HepG2 (cell line): ENCODE results near the gene ZIC4. TPM values are rescaled to one million over a fixed set of nuclear protein-coding genes. Genes with fewer than 3 reads are reported as not detected.

Experiments
- ATAC-seq: fragments of 200-7000 bp; cut with Tn5 transposase; 3 replicates; pipeline ENCODE4 v1.9.1; 2020; ENCODE audit warnings: mild to moderate bottlenecking, moderate library complexity
- BruUV-seq: library from RNA; stranded (reverse); fragments of 400-500 nt; replicated peaks from 2 replicates; lab custom pipeline; 2021; lab: Mats Ljungman, UMichigan
- CTCF ChIA-PET: fragments of 300-600 bp; formaldehyde crosslinking; extraction: SDS; loops from one replicate; lab custom pipeline; 2021; ENCODE audit warnings: low total read pairs, inconsistent platforms, low intra/inter-chr PET ratio; lab: Yijun Ruan, JAX
- POLR2A ChIA-PET: fragments of 350-600 bp; sonication (Branson Sonifier 250); formaldehyde crosslinking; loops from one replicate; lab custom pipeline; 2020; ENCODE audit warnings: antibody characterized with exemption, inconsistent platforms; lab: Yijun Ruan, JAX
- DNase-seq: peaks from one replicate; pipeline ENCODE4 v3.0.0-alpha.2; 2015; ENCODE audit warnings: low spot score
- FAIRE-seq: peaks from 3 replicates; lab custom pipeline; 2011; peaks lifted over from hg19 to GRCh38; lab: Jason Lieb, UNC
- H2AFZ ChIP-seq: one replicate; pipeline ENCODE4 v1.6.1; 2011; ENCODE audit warnings: low read length, inconsistent platforms
- H3K27ac ChIP-seq: fragments of 300-600 bp; 3 replicates; pipeline ENCODE4 v1.8.0; 2011; ENCODE audit warnings: mixed run types, mild to moderate bottlenecking, mixed read lengths, low read length, inconsistent platforms; ENCODE audit not compliant: insufficient read depth; ENCODE audit errors: extremely low read length
- H3K27me3 ChIP-seq, 2 experiments: fragments of 200-600 bp in 1 of 2; 2 replicates in 1 of 2; 3 replicates in 1 of 2; pipeline versions ENCODE4 v1.6.0 to v1.8.0; 2011; ENCODE audit warnings: low read length in 2 of 2, mild to moderate bottlenecking in 2 of 2, moderate library complexity in 2 of 2, inconsistent platforms in 1 of 2; ENCODE audit not compliant: insufficient read depth in 2 of 2, control insufficient read depth in 1 of 2
- H3K36me3 ChIP-seq, 2 experiments: fragments of 200-600 bp in 1 of 2; replicated peaks in 1 of 2; 2 replicates in 1 of 2; 3 replicates in 1 of 2; pipeline versions ENCODE4 v1.5.1 to v1.8.0; 2011; ENCODE audit warnings: low read length in 2 of 2, inconsistent platforms in 1 of 2; ENCODE audit not compliant: insufficient read depth in 2 of 2, control insufficient read depth in 1 of 2
- H3K4me1 ChIP-seq: 2 replicates; pipeline ENCODE4 v1.5.1; 2012; ENCODE audit warnings: low read length, inconsistent platforms; ENCODE audit not compliant: insufficient read depth
- H3K4me2 ChIP-seq: 2 replicates; pipeline ENCODE4 v1.6.0; 2011; ENCODE audit warnings: low read depth, low read length, inconsistent platforms
- H3K4me3 ChIP-seq, 3 experiments: fragments of 200-600 bp in 1 of 3; sonication (generic), shearing (Covaris generic) in 1 of 3; replicated peaks in 1 of 3; 2 replicates each; pipeline ENCODE4 v1.5.1; 2011 to 2016; ENCODE audit warnings: low read length in 3 of 3, inconsistent platforms in 2 of 3, low read depth in 2 of 3, mild to moderate bottlenecking in 2 of 3, control low read depth in 1 of 3, mixed read lengths in 1 of 3; ENCODE audit not compliant: insufficient read depth in 1 of 3
- H3K79me2 ChIP-seq: one replicate; pipeline ENCODE4 v1.6.1; 2011; ENCODE audit warnings: low read length, inconsistent platforms; ENCODE audit not compliant: insufficient read depth
- H3K9ac ChIP-seq: 2 replicates; pipeline ENCODE4 v1.6.0; 2011; ENCODE audit warnings: mild to moderate bottlenecking, low read depth, low read length, inconsistent platforms; ENCODE audit not compliant: insufficient read depth
- H3K9me3 ChIP-seq: 2 replicates; pipeline ENCODE4 v1.5.1; 2012; ENCODE audit warnings: mild to moderate bottlenecking, low read length
- H4K20me1 ChIP-seq: 2 replicates; pipeline ENCODE4 v1.6.0; 2011; ENCODE audit warnings: inconsistent platforms, mild to moderate bottlenecking, low read length, moderate library complexity; ENCODE audit not compliant: insufficient read depth
- TFDP2 ChIP-seq: sonication (generic); formaldehyde crosslinking; IDR thresholded peaks from 2 replicates; pipeline ENCODE4 v1.4.0; 2020; ENCODE audit warnings: missing genetic modification reagents
- ZNF101 ChIP-seq: sonication (generic); formaldehyde crosslinking; IDR thresholded peaks from 2 replicates; pipeline ENCODE4 v1.4.0; 2020; ENCODE audit warnings: mild to moderate bottlenecking, low read depth, missing genetic modification reagents, borderline replicate concordance
- ZNF660 ChIP-seq: sonication (generic); formaldehyde crosslinking; IDR thresholded peaks from 2 replicates; pipeline ENCODE4 v1.5.1; 2020; ENCODE audit warnings: mild to moderate bottlenecking, low read depth, missing genetic modification reagents, borderline replicate concordance
- ZNF773 ChIP-seq: sonication (generic); formaldehyde crosslinking; IDR thresholded peaks from 2 replicates; pipeline ENCODE4 v1.4.0; 2020; ENCODE audit warnings: missing genetic modification reagents, borderline replicate concordance
- WGBS: methylation state at CpG from one replicate; pipeline ENCODE4 v1.1.6; 2017; ENCODE audit warnings: low lambda C conversion rate; 5-methylcytosine and 5-hydroxymethylcytosine counted together
- in situ Hi-C: cut with HindIII; loops from 2 replicates; pipeline ENCODE4 v1.10.0; 2017; ENCODE audit warnings: low pct_unique_long_range_greater_than_20kb; ENCODE audit not compliant: extremely low pct_ligation_motif_present
- intact Hi-C: fragments of 100-400 bp; cut with micrococcal nuclease; formaldehyde crosslinking; loops from one replicate; pipeline ENCODE4 v1.10.0; 2022; ENCODE audit not compliant: unreplicated experiment
- polyA plus RNA-seq, 8 experiments: library from polyadenylated mRNA; depleted of rRNA in 3 of 8; stranded (reverse) in 7 of 8; unstranded in 1 of 8; fragments of >200 nt; fragmentation: Illumina TruSeq in 4 of 8; extraction: Trizol in 4 of 8; gene quantifications; 2 replicates each; pipeline versions ENCODE4 v1.2.1 to v1.2.3, GENCODE V29; 2011 to 2016; ENCODE audit warnings: low read depth in 4 of 8, missing spikeins in 1 of 8, mixed read lengths in 1 of 8; ENCODE audit not compliant: insufficient read depth in 1 of 8
- total RNA-seq, 5 experiments: library from RNA; depleted of rRNA; stranded (reverse); fragments of >200 nt; fragmentation: Illumina TruSeq; extraction: Trizol; gene quantifications; 2 replicates each; pipeline ENCODE4 v1.2.3, GENCODE V29; 2016; ENCODE audit warnings: low read depth in 1 of 5
- TF ChIP-seq, protein P1 (sequence below): sonication (generic); formaldehyde crosslinking; IDR thresholded peaks from 2 replicates; pipeline ENCODE4 v1.4.0; 2020; ENCODE audit warnings: missing genetic modification reagents, low read depth, mild to moderate bottlenecking, borderline replicate concordance
- TF ChIP-seq, protein P2 (sequence below): sonication (generic); formaldehyde crosslinking; IDR thresholded peaks from 2 replicates; pipeline ENCODE4 v1.5.0; 2020; ENCODE audit warnings: mild to moderate bottlenecking, missing genetic modification reagents
- TF ChIP-seq, protein P3 (sequence below): sonication (generic); formaldehyde crosslinking; IDR thresholded peaks from 2 replicates; pipeline ENCODE4 v1.5.0; 2020; ENCODE audit warnings: mild to moderate bottlenecking, missing genetic modification reagents, moderate library complexity

The ZIC4 gene
- total and polyA plus RNA-seq, 2 of the 13 experiments (the other 11 are each of a cell fraction or from before 2014, with no cell fraction given), result not detected

DNA sequence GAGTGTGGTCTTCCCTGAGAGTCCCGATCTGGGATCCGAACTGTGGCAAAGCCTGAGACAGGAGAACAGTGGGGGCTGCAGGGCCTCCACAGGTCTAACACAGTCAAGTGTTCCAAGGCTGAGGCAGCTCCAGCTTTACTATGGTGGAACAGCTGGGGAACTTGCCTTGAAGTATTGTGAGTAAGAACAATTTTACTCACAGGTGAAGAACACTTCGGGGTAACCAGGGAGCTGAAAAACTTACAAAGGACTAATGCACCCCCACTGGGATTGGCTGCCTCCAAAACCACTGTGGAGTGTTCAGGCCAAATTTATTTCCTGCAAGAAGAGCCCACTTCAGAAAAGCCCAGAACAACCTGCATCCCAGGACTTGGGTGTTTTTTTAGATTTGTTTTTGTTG lies 25.4 kb downstream of the ZIC4 start:
- H3K79me2 ChIP-seq, result no peaks in the 10 kb centered on the region
- no peaks in the 10 kb centered on the region for H3K9me3 ChIP-seq
- no peak overlapping the region for H3K9ac ChIP-seq
- no TSS peak for BruUV-seq
- H3K4me1 ChIP-seq, result no peaks in the 10 kb centered on the region
- H3K27me3 ChIP-seq, result peaks cover 0 to 15% of the 10 kb centered on the region in 2 experiments; a peak in 1 of 5 replicates
- H3K36me3 ChIP-seq, result no peaks in the 10 kb centered on the region
- H4K20me1 ChIP-seq, result no peaks in the 10 kb centered on the region
- no peak overlapping the region for H3K27ac ChIP-seq
- H3K4me2 ChIP-seq, result no peak overlapping the region
- ATAC-seq (no peak), DNase-seq (no peak), FAIRE-seq (no peak)
- ChIA-PET CTCF (no interaction called here), POLR2A (no interaction called here)
- H2AFZ ChIP-seq, result no peak overlapping the region
- WGBS, result 53% methylated on average over 3 of the region's 3 CpGs
- TF ChIP-seq ZNF101, result no peak
- TF ChIP-seq, protein P1, sequence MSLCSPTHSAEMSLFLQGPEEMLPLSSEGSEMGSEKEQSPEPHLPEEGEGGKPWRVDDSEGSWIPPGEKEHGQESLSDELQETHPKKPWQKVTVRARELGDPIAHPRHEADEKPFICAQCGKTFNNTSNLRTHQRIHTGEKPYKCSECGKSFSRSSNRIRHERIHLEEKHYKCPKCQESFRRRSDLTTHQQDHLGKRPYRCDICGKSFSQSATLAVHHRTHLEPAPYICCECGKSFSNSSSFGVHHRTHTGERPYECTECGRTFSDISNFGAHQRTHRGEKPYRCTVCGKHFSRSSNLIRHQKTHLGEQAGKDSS (CRISPR knock-in tag), result no peak
- TF ChIP-seq ZNF660 (CRISPR knock-in tag), result no peak
- TF ChIP-seq TFDP2 (CRISPR knock-in tag), result no peak
- TF ChIP-seq, protein P2, sequence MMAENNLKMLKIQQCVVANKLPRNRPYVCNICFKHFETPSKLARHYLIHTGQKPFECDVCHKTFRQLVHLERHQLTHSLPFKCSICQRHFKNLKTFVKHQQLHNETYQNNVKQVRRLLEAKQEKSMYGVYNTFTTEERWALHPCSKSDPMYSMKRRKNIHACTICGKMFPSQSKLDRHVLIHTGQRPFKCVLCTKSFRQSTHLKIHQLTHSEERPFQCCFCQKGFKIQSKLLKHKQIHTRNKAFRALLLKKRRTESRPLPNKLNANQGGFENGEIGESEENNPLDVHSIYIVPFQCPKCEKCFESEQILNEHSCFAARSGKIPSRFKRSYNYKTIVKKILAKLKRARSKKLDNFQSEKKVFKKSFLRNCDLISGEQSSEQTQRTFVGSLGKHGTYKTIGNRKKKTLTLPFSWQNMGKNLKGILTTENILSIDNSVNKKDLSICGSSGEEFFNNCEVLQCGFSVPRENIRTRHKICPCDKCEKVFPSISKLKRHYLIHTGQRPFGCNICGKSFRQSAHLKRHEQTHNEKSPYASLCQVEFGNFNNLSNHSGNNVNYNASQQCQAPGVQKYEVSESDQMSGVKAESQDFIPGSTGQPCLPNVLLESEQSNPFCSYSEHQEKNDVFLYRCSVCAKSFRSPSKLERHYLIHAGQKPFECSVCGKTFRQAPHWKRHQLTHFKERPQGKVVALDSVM (CRISPR knock-in tag), result no peak
- no peak for TF ChIP-seq ZNF773
- TF ChIP-seq, protein P3, sequence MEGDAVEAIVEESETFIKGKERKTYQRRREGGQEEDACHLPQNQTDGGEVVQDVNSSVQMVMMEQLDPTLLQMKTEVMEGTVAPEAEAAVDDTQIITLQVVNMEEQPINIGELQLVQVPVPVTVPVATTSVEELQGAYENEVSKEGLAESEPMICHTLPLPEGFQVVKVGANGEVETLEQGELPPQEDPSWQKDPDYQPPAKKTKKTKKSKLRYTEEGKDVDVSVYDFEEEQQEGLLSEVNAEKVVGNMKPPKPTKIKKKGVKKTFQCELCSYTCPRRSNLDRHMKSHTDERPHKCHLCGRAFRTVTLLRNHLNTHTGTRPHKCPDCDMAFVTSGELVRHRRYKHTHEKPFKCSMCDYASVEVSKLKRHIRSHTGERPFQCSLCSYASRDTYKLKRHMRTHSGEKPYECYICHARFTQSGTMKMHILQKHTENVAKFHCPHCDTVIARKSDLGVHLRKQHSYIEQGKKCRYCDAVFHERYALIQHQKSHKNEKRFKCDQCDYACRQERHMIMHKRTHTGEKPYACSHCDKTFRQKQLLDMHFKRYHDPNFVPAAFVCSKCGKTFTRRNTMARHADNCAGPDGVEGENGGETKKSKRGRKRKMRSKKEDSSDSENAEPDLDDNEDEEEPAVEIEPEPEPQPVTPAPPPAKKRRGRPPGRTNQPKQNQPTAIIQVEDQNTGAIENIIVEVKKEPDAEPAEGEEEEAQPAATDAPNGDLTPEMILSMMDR, result no peak
- intact Hi-C loops, result no loop called here
- no peak overlapping the region for H3K4me3 ChIP-seq
- in situ Hi-C loops, result no loop called here
